Measurements from ENCODE around the gene MS4A2. TPM values are rescaled to one million over a fixed set of nuclear protein-coding genes. Genes with fewer than 3 reads are reported as not detected.
"Not testable (repeated sequence)": the region's sequence is repeated elsewhere in the genome, so short reads cannot be mapped to it uniquely, and the experiment has no call there.

MS4A2 gene
- total RNA-seq, 1 experiment from 2014 or later = not detected

- Histone ChIP-seq H3K4me3 (ENCODE audit: insufficient read depth, low read depth, low read length) (no peak overlapping the region), H3K27me3 (ENCODE audit: control insufficient read depth, insufficient read depth, low read length) (no peaks in the 10 kb centered on the region), H3K36me3 (replicated peaks; ENCODE audit: control insufficient read depth, insufficient read depth, low read length) (no peaks in the 10 kb centered on the region)
- no peak for DNase-seq
Measured at GRCh38 chr11:60122414-60123036, 34.1 kb downstream of the MS4A2 start.

- DNase-seq = no peak
- H3K4me3 ChIP-seq (ENCODE audit: insufficient read depth, low read depth, low read length) = no peak overlapping the region
- H3K36me3 ChIP-seq (replicated peaks; ENCODE audit: control insufficient read depth, insufficient read depth, low read length) = no peaks in the 10 kb centered on the region
- H3K27me3 ChIP-seq (ENCODE audit: control insufficient read depth, insufficient read depth, low read length) = no peaks in the 10 kb centered on the region
Measured at GRCh38 chr11:60124802-60125432, 36.5 kb downstream of the MS4A2 start.

- no peak for DNase-seq
- no peak overlapping the region for H3K4me3 ChIP-seq (ENCODE audit: insufficient read depth, low read depth, low read length)
- no peaks in the 10 kb centered on the region for H3K36me3 ChIP-seq (replicated peaks; ENCODE audit: control insufficient read depth, insufficient read depth, low read length)
Measured at GRCh38 chr11:60125956-60126585, 37.6 kb downstream of the MS4A2 start.

GRCh38 chr11:60127311-60127811 is 38.9 kb downstream of the MS4A2 start:
- no peak for DNase-seq
- Histone ChIP-seq H3K4me3 (ENCODE audit: insufficient read depth, low read depth, low read length) (no peak overlapping the region), H3K36me3 (replicated peaks; ENCODE audit: control insufficient read depth, insufficient read depth, low read length) (no peaks in the 10 kb centered on the region), H3K27me3 (ENCODE audit: control insufficient read depth, insufficient read depth, low read length) (no peaks in the 10 kb centered on the region)

More at GRCh38 chr11:60125956-60126585, 37.6 kb downstream of the MS4A2 start:
- H3K27me3 ChIP-seq (ENCODE audit: control insufficient read depth, insufficient read depth, low read length) = no peaks in the 10 kb centered on the region

- H3K36me3 ChIP-seq (replicated peaks; ENCODE audit: control insufficient read depth, insufficient read depth, low read length) = no peaks in the 10 kb centered on the region
- no peak overlapping the region for H3K4me3 ChIP-seq (ENCODE audit: insufficient read depth, low read depth, low read length)
- H3K27me3 ChIP-seq (ENCODE audit: control insufficient read depth, insufficient read depth, low read length) = no peaks in the 10 kb centered on the region
- DNase-seq = no peak
Measured at GRCh38 chr11:60128376-60128775, 39.9 kb downstream of the MS4A2 start.

- not testable (repeated sequence) for H3K36me3 ChIP-seq (replicated peaks; ENCODE audit: control insufficient read depth, insufficient read depth, low read length); DNase-seq; H3K4me3 ChIP-seq (ENCODE audit: insufficient read depth, low read depth, low read length); H3K27me3 ChIP-seq (ENCODE audit: control insufficient read depth, insufficient read depth, low read length)
Measured at GRCh38 chr11:60128866-60129265, 40.4 kb downstream of the MS4A2 start.

- H3K36me3 ChIP-seq (replicated peaks; ENCODE audit: control insufficient read depth, insufficient read depth, low read length) = no peaks in the 10 kb centered on the region
- no peak overlapping the region for H3K4me3 ChIP-seq (ENCODE audit: insufficient read depth, low read depth, low read length)
- DNase-seq = no peak
- no peaks in the 10 kb centered on the region for H3K27me3 ChIP-seq (ENCODE audit: control insufficient read depth, insufficient read depth, low read length)
Measured at GRCh38 chr11:60129853-60130252, 41.4 kb downstream of the MS4A2 start.

GRCh38 chr11:60130496-60130895 is 42.0 kb downstream of the MS4A2 start:
- H3K27me3 ChIP-seq (ENCODE audit: control insufficient read depth, insufficient read depth, low read length) = no peaks in the 10 kb centered on the region
- DNase-seq = peak; percentile 51

GRCh38 chr11:60131912-60132311 is 43.4 kb downstream of the MS4A2 start:
- no peaks in the 10 kb centered on the region for H3K36me3 ChIP-seq (replicated peaks; ENCODE audit: control insufficient read depth, insufficient read depth, low read length)
- no peak for DNase-seq
- H3K4me3 ChIP-seq (ENCODE audit: insufficient read depth, low read depth, low read length) = no peak overlapping the region
- no peaks in the 10 kb centered on the region for H3K27me3 ChIP-seq (ENCODE audit: control insufficient read depth, insufficient read depth, low read length)

More at GRCh38 chr11:60130496-60130895, 42.0 kb downstream of the MS4A2 start:
- H3K36me3 ChIP-seq (replicated peaks; ENCODE audit: control insufficient read depth, insufficient read depth, low read length) = no peaks in the 10 kb centered on the region
- H3K4me3 ChIP-seq (ENCODE audit: insufficient read depth, low read depth, low read length) = no peak overlapping the region

- Histone ChIP-seq H3K36me3 (replicated peaks; ENCODE audit: control insufficient read depth, insufficient read depth, low read length) (no peaks in the 10 kb centered on the region), H3K4me3 (ENCODE audit: insufficient read depth, low read depth, low read length) (no peak overlapping the region), H3K27me3 (ENCODE audit: control insufficient read depth, insufficient read depth, low read length) (no peaks in the 10 kb centered on the region)
- DNase-seq = no peak
Measured at GRCh38 chr11:60133917-60134316, 45.5 kb downstream of the MS4A2 start.

GRCh38 chr11:60143768-60144167 is 55.3 kb downstream of the MS4A2 start:
- Histone ChIP-seq H3K36me3 (replicated peaks; ENCODE audit: control insufficient read depth, insufficient read depth, low read length) (no peaks in the 10 kb centered on the region), H3K27me3 (ENCODE audit: control insufficient read depth, insufficient read depth, low read length) (no peaks in the 10 kb centered on the region), H3K4me3 (ENCODE audit: insufficient read depth, low read depth, low read length) (no peak overlapping the region)
- no peak for DNase-seq

GRCh38 chr11:60145677-60146076 is 57.2 kb downstream of the MS4A2 start:
- no peak for DNase-seq
- no peaks in the 10 kb centered on the region for H3K36me3 ChIP-seq (replicated peaks; ENCODE audit: control insufficient read depth, insufficient read depth, low read length)
- no peak overlapping the region for H3K4me3 ChIP-seq (ENCODE audit: insufficient read depth, low read depth, low read length)
- H3K27me3 ChIP-seq (ENCODE audit: control insufficient read depth, insufficient read depth, low read length) = no peaks in the 10 kb centered on the region

Measured in H7 (cell line).